ENCODE data around the gene TTC12. TPM values are rescaled to one million over a fixed set of nuclear protein-coding genes. Genes with fewer than 3 reads are reported as not detected.

Gene TTC12
- total and polyA plus RNA-seq, 2 of the 4 experiments (the other 2 are of a cell fraction) = 10.0 to 14.7 TPM

DNA sequence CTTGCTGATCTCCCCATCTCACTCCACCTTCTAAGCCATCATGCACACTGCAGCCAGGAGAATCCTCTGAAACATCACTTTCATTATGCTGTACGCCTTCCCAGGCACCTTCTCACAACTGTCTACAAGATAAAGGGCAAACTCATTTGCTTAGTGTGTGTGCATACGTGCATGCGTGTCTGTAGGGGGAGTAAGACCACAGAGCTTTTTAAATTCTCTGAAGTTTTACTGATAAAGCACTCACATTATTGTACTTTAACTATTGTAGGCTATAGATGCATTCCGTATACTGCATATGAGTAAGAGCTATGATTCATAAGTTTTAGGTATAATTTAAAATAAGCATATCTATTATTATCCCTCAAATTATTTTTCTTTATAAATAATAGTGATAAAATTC is 57.9 kb downstream of the TTC12 start:
- Histone ChIP-seq H3K27ac (ENCODE audit: insufficient read depth, low read length) (no peak overlapping the region), H3K9me3 (ENCODE audit: control insufficient read depth, insufficient read depth, low read length) (no peaks in the 10 kb centered on the region), H2AK5ac (ENCODE audit: low read depth, low read length) (no peak overlapping the region), H3K23ac (ENCODE audit: low read depth, low read length) (no peak overlapping the region), H4K20me1 (ENCODE audit: insufficient read depth, low read length) (no peaks in the 10 kb centered on the region), H3K4me1 (ENCODE audit: control insufficient read depth, insufficient read depth, low read length) (no peaks in the 10 kb centered on the region), H3K36me3 (ENCODE audit: control insufficient read depth, insufficient read depth, low read length) (no peaks in the 10 kb centered on the region), H3K9me1 (ENCODE audit: insufficient read depth, low read length) (no peaks in the 10 kb centered on the region), H3K4me3 (ENCODE audit: insufficient read depth, low read depth, low read length) (no peak overlapping the region), H2BK15ac (ENCODE audit: low read depth, low read length) (no peak overlapping the region), H3K9ac (ENCODE audit: low read depth, low read length) (no peak overlapping the region), H3K4ac (ENCODE audit: low read depth, low read length) (no peak overlapping the region), H3K4me2 (ENCODE audit: low read depth, low read length) (no peak overlapping the region), H2AFZ (replicated peaks; ENCODE audit: low read length, poor library complexity) (no peak overlapping the region), H2BK20ac (ENCODE audit: low read depth, low read length) (no peak overlapping the region), H4K8ac (ENCODE audit: low read depth in 2 of 2, low read length in 2 of 2) (no peak overlapping the region), H2BK120ac (ENCODE audit: low read depth, low read length) (no peak overlapping the region), H3K14ac (replicated peaks; ENCODE audit: low read depth, low read length) (0 out of 2 replicates have a peak overlapping the region, but pooled peaks have one; percentile 9), H2BK5ac (ENCODE audit: low read depth, low read length, poor library complexity, severe bottlenecking) (no peak overlapping the region), H4K91ac (ENCODE audit: insufficient read depth, low read depth, low read length) (no peak overlapping the region), H3K56ac (ENCODE audit: extremely low read depth, insufficient read depth, low read length) (no peak overlapping the region), H3K27me3 (ENCODE audit: control insufficient read depth, insufficient read depth, low read length) (peaks cover 2% of the 10 kb centered on the region; the same call in 1 of the 2 replicates), H3K18ac (ENCODE audit: low read depth, low read length) (no peak overlapping the region), H3K79me1 (ENCODE audit: low read depth in 1 of 2, low read length in 2 of 2) (no peaks in the 10 kb centered on the region), H4K5ac (ENCODE audit: low read depth, low read length) (no peak overlapping the region), H2AK9ac (replicated peaks; ENCODE audit: low read depth, low read length, poor library complexity) (no peak overlapping the region)
- in situ Hi-C loops (cut with MboI; ENCODE audit: low sequenced_read_pairs) (no loop called here), intact Hi-C loops (cut with micrococcal nuclease) (no loop called here), dilution Hi-C loops (cut with HindIII; ENCODE audit: low sequenced_read_pairs, unreplicated experiment) (no loop called here)
- no CpG with 5 or more reads among the region's 4 CpGs for WGBS, 2 experiments (ENCODE audit: extremely low coverage in 2 of 2, insufficient read length in 1 of 2)
- ATAC-seq (ENCODE audit: low read depth) (no peak; the same call in 1 of the 2 replicates), DNase-seq (peak; percentile 38)
- no TSS peak for BruUV-seq (replicated peaks)
- CTCF ChIA-PET = no interaction called here
- no peak for TF ChIP-seq MXI1 (IDR thresholded peaks at IDR 0.05; ENCODE audit: borderline replicate concordance, low read depth, low read length)
- TF ChIP-seq MAZ (IDR thresholded peaks at IDR 0.05; ENCODE audit: borderline replicate concordance, low read depth, low read length) = no peak
- TF ChIP-seq FOS (IDR thresholded peaks at IDR 0.05; ENCODE audit: low read depth, low read length) = no peak
- TF ChIP-seq, protein P1, sequence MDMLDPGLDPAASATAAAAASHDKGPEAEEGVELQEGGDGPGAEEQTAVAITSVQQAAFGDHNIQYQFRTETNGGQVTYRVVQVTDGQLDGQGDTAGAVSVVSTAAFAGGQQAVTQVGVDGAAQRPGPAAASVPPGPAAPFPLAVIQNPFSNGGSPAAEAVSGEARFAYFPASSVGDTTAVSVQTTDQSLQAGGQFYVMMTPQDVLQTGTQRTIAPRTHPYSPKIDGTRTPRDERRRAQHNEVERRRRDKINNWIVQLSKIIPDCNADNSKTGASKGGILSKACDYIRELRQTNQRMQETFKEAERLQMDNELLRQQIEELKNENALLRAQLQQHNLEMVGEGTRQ (IDR thresholded peaks at IDR 0.05; ENCODE audit: low read depth, low read length) = no peak
- TF ChIP-seq, protein P2, sequence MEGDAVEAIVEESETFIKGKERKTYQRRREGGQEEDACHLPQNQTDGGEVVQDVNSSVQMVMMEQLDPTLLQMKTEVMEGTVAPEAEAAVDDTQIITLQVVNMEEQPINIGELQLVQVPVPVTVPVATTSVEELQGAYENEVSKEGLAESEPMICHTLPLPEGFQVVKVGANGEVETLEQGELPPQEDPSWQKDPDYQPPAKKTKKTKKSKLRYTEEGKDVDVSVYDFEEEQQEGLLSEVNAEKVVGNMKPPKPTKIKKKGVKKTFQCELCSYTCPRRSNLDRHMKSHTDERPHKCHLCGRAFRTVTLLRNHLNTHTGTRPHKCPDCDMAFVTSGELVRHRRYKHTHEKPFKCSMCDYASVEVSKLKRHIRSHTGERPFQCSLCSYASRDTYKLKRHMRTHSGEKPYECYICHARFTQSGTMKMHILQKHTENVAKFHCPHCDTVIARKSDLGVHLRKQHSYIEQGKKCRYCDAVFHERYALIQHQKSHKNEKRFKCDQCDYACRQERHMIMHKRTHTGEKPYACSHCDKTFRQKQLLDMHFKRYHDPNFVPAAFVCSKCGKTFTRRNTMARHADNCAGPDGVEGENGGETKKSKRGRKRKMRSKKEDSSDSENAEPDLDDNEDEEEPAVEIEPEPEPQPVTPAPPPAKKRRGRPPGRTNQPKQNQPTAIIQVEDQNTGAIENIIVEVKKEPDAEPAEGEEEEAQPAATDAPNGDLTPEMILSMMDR (conservative IDR thresholded peaks at IDR 0.05; ENCODE audit: low read depth, low read length) = peak; percentile 17; the same call in 1 of the 2 replicates
- TF ChIP-seq, protein P3, sequence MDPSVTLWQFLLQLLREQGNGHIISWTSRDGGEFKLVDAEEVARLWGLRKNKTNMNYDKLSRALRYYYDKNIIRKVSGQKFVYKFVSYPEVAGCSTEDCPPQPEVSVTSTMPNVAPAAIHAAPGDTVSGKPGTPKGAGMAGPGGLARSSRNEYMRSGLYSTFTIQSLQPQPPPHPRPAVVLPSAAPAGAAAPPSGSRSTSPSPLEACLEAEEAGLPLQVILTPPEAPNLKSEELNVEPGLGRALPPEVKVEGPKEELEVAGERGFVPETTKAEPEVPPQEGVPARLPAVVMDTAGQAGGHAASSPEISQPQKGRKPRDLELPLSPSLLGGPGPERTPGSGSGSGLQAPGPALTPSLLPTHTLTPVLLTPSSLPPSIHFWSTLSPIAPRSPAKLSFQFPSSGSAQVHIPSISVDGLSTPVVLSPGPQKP (IDR thresholded peaks at IDR 0.05; ENCODE audit: borderline replicate concordance, low read depth, low read length) = no peak
- TF ChIP-seq RFX5 (IDR thresholded peaks at IDR 0.05; ENCODE audit: low read depth, low read length) = no peak
- POLR2A ChIA-PET (ENCODE audit: unreplicated experiment) = no interaction called here

All from IMR-90 (cell line).